ENCODE data around the gene ALOX5. TPM values are rescaled to one million over a fixed set of nuclear protein-coding genes. Genes with fewer than 3 reads are reported as not detected.
"Not testable (repeated sequence)": the region's sequence is repeated elsewhere in the genome, so short reads cannot be mapped to it uniquely, and the experiment has no call there.

Gene ALOX5
- total RNA-seq (2014; rRNA removed; shearing (Covaris generic)) = 0.60 TPM in 1 of 2 replicates, not detected in the other

- DNase-seq (ENCODE audit: low spot score) = no peak
These were observed at the start of gene ALOX5 for GRCh38 chr10:45373576-45374349. Gene ALOX5 (plus strand): TSS chr10:45374216. CDS start chr10:45374280, 64 bp downstream.

DNA sequence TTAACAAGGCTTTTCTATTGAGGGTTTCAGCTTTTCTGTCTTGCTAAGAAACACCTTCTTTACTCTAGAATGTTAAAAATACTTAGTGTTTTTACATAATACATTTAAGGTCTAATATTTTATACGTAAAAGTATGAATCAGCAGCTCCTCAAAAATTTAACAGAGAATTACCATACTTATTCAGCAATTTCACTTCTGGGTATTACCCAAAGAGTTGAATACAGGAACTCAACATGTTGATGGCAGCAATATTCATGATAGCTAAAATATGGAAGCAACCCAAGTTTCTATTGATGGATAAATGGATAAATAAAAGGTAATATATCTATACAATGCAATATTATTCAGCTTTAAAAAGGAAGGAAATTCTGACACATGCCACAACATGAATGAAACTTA lies 48.9 kb upstream of the ALOX5 start:
- DNase-seq (ENCODE audit: low spot score) = no peak

DNA sequence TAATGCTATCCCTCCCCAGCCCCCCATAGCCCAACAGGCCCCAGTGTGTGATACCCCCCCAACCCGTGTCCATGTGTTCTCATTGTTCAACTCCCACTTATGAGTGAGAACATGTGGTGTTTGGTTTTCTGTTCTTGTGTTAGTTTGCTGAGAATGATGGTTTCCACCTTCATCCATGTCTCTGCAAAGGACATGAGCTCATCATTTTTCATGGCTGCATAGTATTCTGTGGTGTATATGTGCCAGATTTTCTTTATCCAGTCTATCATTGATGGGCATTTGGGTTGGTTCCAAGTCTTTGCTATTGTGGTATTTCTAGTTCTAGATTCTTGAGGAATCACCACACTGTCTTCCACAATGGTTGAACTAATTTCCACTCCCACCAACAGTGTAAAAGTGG lies 47.2 kb upstream of the ALOX5 start:
- not testable (repeated sequence) for DNase-seq (ENCODE audit: low spot score)

DNA sequence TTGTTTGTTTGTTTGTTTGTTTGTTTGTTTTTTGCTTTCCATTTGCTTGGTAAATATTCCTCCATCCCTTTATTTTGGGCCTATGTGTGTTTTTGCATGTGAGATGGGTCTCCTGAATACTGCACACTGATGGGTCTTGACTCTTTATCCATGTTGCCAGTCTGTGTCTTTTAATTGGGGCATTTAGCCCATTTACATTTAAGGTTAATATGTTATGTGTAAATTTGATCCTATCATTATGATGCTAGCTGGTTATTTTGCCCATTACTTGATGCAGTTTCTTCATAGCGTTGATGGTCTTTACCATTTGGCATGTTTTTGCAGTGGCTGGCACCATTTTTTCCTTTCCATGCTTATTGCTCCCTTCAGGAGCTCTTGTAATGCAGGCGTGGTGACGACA lies 42.2 kb upstream of the ALOX5 start:
- not testable (repeated sequence) for DNase-seq (ENCODE audit: low spot score)

DNA sequence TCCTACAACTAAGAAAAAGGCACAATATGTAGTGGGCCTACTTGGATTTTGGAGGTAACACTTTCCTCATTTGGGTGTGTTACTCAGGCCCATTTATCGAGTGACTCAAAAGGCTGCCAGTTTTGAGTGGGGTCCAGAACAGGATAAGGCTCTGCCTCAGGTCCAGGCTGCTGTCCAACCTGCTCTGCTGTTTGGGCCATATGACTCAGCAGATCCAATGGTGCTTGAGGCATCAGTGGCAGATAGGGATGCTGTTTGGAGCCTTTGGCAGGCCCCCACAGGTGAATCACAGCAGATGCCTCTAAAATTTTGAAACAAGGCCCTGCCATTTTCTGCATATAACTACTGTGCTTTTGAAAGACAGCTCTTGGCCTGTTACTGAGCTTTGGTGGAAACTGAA lies 34.1 kb upstream of the ALOX5 start:
- DNase-seq (ENCODE audit: low spot score) = no peak

DNA sequence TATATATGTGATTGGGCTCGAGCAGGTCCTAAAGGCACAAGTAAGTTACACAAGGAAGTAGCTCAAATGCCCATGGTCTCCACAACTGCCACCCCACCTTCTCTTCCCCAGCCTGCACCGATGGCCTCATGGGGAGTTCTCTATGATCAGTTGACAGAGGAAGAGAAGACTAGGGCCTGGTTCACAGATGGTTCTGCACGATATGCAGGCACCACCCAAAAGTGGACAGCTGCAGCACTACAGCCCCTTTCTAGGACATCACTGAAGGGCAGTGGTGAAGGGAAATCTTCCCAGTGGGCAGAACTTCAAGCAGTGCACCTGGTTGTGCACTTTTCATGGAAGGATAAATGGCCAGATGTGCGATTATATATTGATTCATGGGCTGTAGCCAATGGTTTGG lies 33.6 kb upstream of the ALOX5 start:
- DNase-seq (ENCODE audit: low spot score) = not testable (repeated sequence)

DNA sequence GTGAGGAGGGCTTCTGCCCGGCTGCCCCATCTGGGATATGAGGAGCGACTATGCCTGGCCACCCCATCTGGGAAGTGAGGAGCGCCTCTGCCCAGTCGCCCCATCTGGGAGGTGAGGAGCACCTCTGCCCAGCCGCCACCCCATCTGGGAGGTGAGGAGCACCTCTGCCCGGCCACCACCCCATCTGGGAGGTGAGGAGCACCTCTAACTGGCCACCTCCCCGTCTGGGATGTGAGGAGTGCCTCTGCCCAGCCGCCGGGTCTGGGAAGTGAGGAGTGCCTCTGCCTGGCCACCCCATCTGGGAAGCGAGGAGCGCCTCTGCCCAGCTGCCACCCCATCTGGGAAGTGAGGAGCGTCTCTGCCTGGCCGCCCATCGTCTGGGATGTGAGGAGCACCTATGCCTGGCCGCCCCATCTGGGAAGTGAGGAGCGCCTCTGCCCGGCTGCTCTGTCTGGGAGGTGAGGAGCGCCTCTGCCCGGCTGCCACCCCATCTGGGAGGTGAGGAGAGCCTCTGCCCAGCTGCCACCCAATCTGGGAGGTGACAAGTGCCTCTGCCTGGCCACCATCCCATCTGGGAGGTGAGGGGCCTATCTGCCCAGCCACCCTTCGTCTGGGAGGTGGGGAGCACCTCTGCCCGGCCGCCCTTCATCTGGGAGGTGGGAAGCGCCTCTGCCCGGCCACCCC lies 27.2 kb upstream of the ALOX5 start:
- DNase-seq (ENCODE audit: low spot score) = not testable (repeated sequence)

DNA sequence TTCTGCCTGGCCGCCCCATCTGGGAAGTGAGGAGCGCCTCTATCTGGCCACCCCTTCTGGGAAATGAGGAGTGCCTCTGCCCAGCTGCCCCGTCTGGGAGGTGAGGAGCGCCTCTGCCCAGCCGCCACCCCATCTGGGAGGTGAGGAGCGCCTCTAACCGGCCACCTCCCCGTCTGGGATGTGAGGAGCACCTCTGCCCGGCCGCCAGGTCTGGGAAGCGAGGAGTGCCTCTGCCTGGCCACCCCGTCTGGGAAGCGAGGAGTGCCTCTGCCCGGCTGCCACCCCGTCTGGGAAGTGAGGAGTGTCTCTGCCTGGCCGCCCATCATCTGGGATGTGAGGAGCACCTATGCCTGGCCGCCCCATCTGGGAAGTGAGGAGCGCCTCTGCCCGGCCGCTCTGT lies 26.6 kb upstream of the ALOX5 start:
- DNase-seq (ENCODE audit: low spot score) = not testable (repeated sequence)

DNA sequence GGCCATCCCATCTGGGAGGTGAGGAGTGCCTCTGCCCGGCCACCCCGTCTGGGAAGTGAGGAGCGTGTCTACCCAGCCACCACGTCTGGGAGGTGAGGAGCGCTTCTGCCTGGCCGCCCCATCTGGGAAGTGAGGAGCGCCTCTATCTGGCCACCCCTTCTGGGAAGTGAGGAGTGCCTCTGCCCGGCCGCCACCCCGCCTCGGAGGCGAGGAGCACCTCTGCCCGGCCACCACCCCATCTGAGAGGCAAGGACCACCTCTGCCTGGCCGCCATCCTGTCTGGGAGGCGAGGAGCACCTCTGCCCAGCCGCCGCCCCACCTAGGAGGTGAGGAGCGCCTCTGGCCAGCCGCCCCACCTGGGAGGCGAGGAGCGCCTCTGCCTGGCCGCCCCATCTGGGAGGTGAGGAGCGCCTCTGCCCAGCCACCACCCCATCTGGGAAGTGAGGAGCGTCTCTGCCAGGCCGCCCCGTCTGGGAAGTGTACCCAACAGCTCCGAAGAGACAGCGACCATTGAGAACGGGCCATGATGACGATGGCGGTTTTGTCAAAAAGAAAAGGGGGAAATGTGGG lies 25.7 kb upstream of the ALOX5 start:
- not testable (repeated sequence) for DNase-seq (ENCODE audit: low spot score)

DNA sequence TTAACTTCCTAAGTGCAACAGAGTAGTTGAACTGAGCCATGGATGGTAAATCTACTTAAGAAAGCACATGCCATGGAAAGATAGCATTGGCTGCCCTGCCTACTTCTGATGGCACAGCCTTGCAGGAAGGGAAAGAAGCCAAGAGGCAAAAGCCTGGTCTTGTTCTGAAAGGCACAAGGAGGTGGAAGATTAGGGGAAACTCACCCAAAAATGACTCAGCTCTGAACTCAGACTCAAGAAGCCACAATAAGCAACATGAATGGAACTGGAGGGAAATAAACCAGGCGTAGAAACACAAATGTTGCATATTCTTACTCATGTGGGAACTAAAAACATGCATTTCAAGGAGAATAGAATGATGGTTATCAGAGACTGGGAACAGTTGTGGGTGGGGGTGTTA lies 20.8 kb upstream of the ALOX5 start:
- DNase-seq (ENCODE audit: low spot score) = no peak

GRCh38 chr10:45354261-45354660 lies 19.8 kb upstream of the ALOX5 start:
- peak; percentile 67 for DNase-seq (ENCODE audit: low spot score)

DNA sequence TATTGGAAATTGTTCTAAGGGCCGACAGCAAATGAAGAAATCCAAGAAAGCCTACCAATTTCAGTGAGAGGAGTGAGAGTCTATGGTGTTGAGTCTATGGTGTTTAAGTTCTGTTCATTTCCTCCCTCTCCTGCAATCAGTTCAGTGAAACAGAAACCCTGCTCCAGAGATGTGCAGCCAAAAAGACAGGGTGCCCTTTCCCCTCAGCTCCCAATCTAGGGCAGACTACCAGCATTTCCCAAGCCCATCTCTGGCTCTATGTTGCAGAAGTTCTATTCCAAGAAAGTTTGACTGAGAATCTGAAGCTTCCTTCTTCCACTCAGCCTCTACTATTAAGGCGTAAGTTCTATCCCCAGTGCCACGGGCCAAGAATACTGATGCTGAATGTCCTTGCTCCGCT lies 18.5 kb upstream of the ALOX5 start:
- DNase-seq (ENCODE audit: low spot score) = no peak

DNA sequence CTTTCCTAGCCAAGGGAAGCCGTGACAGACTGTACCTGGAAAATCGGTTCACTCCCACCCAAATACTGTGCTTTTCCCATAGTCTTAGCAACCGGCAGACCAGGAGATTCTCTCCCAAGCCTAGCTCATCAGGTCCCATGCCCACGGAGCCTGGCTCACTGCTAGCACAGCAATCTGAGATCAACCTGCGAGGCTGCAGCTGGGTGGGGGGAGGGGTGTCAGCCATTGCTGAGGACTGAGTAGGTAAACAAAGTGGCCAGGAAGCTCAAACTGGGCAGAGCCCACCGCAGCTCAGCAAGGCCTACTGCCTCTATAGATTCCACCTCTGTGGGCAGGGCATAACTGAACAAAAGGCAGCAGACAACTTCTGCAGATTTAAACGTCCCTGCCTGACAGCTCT lies 15.1 kb upstream of the ALOX5 start:
- DNase-seq (ENCODE audit: low spot score) = not testable (repeated sequence)

DNA sequence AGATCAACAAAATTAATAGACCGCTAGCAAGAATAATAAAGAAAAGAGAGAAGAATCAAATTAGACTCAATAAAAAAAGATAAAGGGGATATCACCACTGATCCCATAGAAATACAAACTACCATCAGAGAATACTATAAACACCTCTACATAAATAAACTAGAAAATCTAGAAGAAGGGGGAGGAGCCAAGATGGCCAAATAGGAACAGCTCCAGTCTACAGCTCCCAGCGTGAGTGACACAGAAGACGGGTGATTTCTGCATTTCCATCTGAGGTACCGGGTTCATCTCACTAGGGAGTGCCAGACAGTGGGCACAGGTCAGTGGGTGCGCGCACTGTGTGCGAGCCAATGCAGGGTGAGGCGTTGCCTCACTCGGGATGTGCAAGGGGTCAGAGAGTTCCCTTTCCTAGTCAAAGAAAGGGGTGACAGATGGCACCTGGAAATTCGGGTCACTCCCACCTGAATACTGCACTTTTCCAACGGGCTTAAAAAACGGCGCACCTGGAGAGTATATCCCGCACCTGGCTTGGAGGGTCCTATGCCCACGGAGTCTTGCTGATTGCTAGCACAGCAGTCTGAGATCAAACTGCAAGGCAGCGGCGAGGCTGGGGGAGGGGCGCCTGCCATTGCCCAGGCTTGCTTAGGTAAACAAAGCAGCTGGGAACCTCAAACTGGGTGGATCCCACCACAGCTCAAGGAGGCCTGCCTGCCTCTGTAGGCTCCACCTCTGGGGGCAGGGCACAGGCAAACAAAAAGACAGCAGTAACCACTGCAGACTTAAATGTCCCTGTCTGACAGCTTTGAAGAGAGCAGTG lies 11.8 kb upstream of the ALOX5 start:
- not testable (repeated sequence) for DNase-seq (ENCODE audit: low spot score)

DNA sequence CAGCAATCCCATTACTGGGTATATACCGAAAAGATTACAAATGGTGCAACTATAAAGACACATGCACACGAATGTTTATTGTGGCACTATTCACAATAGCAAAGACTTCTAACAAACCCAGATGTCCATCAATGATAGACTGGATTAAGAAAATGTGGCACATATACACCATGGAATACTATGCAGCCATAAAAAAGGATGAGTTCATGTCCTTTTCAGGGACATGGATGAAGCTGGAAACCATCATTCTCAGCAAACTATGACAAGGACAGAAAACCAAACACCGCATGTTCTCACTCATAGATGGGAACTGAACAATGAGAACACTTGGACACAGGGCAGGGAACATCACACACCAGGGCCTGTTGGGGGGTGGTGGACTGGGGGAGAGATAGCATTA lies 6.4 kb upstream of the ALOX5 start:
- not testable (repeated sequence) for DNase-seq (ENCODE audit: low spot score)

GRCh38 chr10:45368181-45368580 lies 5.8 kb upstream of the ALOX5 start:
- DNase-seq (ENCODE audit: low spot score) = no peak

GRCh38 chr10:45370202-45370955 lies 3.6 kb upstream of the ALOX5 start:
- DNase-seq (ENCODE audit: low spot score) = no peak

- no peak for DNase-seq (ENCODE audit: low spot score)
These were observed 2.5 kb upstream of the ALOX5 start for GRCh38 chr10:45371560-45371959.

DNA sequence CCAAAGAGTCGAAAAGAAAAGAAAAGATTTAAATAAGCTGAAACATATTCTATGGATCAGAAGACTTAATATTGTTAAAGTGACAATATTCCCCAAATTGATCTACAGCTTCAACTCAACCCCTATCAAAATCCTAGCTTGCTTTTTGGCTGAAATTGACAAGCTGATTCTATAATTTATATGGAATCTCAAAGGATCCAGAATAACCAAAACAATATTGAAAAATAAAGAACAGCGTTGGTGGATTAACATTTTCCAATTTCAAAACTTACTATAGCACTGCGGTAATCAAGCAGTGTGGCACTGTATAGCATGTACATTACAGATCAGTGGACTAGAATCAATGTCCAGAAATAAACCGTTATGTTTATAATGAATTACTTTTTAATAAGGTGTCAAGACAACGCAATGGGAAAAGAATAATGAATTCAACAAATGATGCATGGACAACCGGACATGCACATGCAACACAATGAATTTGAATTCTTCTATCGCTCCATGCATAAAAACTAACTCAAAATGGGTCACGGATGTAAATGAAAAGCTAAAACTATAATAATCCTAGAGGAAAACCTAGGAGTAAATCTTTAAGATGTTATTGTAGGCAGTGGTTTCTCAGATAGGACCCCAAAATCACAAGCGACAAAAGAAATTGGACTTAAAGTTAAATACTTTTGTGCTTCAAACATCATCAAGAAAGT lies 1.6 kb upstream of the ALOX5 start:
- DNase-seq (ENCODE audit: low spot score) = no peak

GRCh38 chr10:45373003-45373575 lies 927 bp upstream of the ALOX5 start:
- no peak for DNase-seq (ENCODE audit: low spot score)
